WTC11 (cell line): ENCODE data around the gene TSPO.

ENCODE experiments used
- ATF3 ChIP-seq: sonication (generic); formaldehyde crosslinking; conservative IDR thresholded peaks from 2 replicates; pipeline ENCODE4 v1.8.1; 2022; ENCODE audit warnings: mild to moderate bottlenecking, missing genetic modification reagents
- CTCF ChIP-seq: fragments of 200-600 bp; IDR thresholded peaks from 2 replicates; pipeline ENCODE4 v1.8.0; 2022; ENCODE audit warnings: antibody characterized with exemption
- GABPB1 ChIP-seq: sonication (generic); formaldehyde crosslinking; IDR thresholded peaks from 2 replicates; pipeline ENCODE4 v1.8.1; 2023; ENCODE audit warnings: mild to moderate bottlenecking, missing genetic modification reagents
- MAX ChIP-seq: sonication (generic); formaldehyde crosslinking; IDR thresholded peaks from 2 replicates; pipeline ENCODE4 v1.8.0; 2022; ENCODE audit warnings: mild to moderate bottlenecking, missing genetic modification reagents
- NR2C2 ChIP-seq: sonication (generic); formaldehyde crosslinking; IDR thresholded peaks from 2 replicates; pipeline ENCODE4 v1.8.0; 2022; ENCODE audit warnings: mild to moderate bottlenecking, missing genetic modification reagents
- TCF7 ChIP-seq: sonication (generic); formaldehyde crosslinking; IDR thresholded peaks from 2 replicates; pipeline ENCODE4 v1.8.0; 2022; ENCODE audit warnings: mild to moderate bottlenecking, low read depth, missing genetic modification reagents, moderate library complexity
- ZNF263 ChIP-seq: sonication (generic); formaldehyde crosslinking; IDR thresholded peaks from 2 replicates; pipeline ENCODE4 v1.8.1; 2022; ENCODE audit warnings: low read depth, mild to moderate bottlenecking, moderate library complexity, missing genetic modification reagents
- ZNF512 ChIP-seq: sonication (generic); formaldehyde crosslinking; IDR thresholded peaks from 2 replicates; pipeline ENCODE4 v1.8.1; 2022; ENCODE audit warnings: missing genetic modification reagents, borderline replicate concordance
- TF ChIP-seq, protein P1 (sequence below): sonication (generic); formaldehyde crosslinking; IDR thresholded peaks from 2 replicates; pipeline ENCODE4 v1.8.1; 2023; ENCODE audit warnings: mild to moderate bottlenecking, missing genetic modification reagents, moderate library complexity
- TF ChIP-seq, protein P2 (sequence below): sonication (generic); formaldehyde crosslinking; IDR thresholded peaks from 2 replicates; pipeline ENCODE4 v1.8.1; 2023; ENCODE audit warnings: mild to moderate bottlenecking, moderate library complexity, missing genetic modification reagents

GRCh38 chr22:43200031-43200430, 48.7 kb downstream of the TSPO start:
- TF ChIP-seq, protein P1, sequence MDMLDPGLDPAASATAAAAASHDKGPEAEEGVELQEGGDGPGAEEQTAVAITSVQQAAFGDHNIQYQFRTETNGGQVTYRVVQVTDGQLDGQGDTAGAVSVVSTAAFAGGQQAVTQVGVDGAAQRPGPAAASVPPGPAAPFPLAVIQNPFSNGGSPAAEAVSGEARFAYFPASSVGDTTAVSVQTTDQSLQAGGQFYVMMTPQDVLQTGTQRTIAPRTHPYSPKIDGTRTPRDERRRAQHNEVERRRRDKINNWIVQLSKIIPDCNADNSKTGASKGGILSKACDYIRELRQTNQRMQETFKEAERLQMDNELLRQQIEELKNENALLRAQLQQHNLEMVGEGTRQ (CRISPR knock-in tag) = no peak
- TF ChIP-seq TCF7 (CRISPR knock-in tag) (no peak), MAX (CRISPR knock-in tag) (no peak), CTCF (no peak), GABPB1 (CRISPR knock-in tag) (no peak), NR2C2 (no peak), ATF3 (CRISPR knock-in tag) (no peak), ZNF263 (CRISPR knock-in tag) (no peak), ZNF512 (CRISPR knock-in tag) (no peak)
- TF ChIP-seq, protein P2, sequence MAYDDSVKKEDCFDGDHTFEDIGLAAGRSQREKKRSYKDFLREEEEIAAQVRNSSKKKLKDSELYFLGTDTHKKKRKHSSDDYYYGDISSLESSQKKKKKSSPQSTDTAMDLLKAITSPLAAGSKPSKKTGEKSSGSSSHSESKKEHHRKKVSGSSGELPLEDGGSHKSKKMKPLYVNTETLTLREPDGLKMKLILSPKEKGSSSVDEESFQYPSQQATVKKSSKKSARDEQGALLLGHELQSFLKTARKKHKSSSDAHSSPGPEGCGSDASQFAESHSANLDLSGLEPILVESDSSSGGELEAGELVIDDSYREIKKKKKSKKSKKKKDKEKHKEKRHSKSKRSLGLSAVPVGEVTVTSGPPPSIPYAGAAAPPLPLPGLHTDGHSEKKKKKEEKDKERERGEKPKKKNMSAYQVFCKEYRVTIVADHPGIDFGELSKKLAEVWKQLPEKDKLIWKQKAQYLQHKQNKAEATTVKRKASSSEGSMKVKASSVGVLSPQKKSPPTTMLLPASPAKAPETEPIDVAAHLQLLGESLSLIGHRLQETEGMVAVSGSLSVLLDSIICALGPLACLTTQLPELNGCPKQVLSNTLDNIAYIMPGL (CRISPR knock-in tag) = no peak
